Fibroblast of skin of left biceps (primary cell): ENCODE data around the gene KSR2.
"Not testable (repeated sequence)": the region's sequence is repeated elsewhere in the genome, so short reads cannot be mapped to it uniquely, and the experiment has no call there.

Experiments used
- DNase-seq, 2 experiments: peaks; one replicate each; pipeline ENCODE4 v3.0.0-alpha.2; 2013; ENCODE audit warnings: low read depth in 2 of 2

The KSR2 gene

DNA sequence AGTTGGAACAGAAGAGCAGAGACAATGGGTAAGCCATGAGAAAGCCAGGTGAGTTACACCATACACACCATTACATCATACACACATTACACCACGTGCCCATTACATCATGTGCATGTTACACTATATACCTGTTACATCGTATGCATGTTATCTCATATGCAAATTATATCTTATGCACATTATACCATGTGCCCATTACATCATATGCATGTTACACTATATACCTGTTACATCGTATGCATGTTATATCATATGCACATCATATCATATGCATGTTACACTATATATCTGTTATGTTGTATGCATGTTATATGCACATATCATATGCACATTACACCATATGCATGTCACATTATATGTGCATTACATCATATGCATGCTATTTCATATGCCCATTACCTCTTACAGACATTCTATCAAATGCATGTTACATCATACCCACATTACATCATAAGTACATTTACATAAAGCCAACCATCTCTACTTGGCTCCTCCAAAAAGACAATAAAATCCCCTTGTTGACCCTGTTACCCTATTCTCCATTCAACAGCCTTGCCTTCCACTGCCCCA, 207.2 kb downstream of the KSR2 start:
- no peak for DNase-seq

DNA sequence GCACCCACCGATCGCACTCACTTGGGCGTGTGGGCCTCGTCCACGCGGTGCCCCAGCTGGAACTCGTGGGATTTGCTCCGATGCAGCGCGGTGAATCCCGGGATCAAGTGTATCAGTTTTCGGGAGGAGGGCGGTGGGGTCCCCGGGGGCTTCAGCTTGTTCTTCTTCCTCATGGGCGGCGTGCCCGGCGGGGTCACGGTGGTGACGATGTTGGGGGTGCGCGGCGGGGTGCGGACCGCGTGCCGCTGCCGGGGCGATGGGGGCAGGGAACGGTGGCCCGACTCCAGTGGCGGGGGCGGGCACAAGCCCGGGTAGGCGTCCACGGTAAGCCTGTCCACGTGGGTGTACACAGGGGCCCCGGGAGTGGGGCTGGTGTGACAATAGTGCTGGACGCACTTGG, 207.8 kb downstream of the KSR2 start:
- DNase-seq: no peak

DNA sequence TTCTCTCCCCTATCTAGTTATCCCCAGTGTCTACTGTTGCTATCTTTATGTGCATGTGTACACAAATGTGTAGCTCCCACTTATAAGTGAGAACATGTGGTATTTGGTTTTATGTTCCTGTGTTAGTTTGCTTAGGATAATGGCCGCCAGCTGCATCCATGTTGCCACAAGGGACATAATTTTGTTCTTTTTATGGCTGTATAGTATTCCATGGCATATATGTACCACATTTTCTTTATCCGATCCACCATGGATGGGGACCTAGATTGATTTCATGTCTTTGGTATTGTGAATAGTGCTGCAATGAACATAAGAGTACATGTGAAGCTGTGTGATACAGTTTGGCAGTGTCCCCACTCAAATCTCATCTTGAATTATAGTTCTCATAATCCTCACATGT, 218.1 kb downstream of the KSR2 start:
- DNase-seq: no peak

DNA sequence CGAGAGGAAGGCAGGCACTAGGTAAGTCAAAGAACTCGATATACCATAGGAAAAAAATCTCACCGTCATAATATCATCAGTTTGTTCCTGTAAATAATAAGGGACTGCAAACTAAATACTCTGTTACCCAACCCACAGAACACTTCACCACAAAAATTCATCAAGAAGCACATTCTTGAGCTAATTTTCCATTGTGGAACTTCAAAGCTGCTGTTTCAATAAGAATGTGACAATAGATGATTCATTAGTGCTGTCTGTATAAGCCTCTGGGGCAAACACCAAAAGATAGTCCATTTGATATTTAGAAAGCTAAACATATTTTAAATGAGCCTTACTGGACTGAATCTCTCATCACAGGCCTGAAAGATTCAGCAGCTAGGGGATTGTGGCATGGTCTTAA, 219.4 kb downstream of the KSR2 start:
- no peak for DNase-seq

DNA sequence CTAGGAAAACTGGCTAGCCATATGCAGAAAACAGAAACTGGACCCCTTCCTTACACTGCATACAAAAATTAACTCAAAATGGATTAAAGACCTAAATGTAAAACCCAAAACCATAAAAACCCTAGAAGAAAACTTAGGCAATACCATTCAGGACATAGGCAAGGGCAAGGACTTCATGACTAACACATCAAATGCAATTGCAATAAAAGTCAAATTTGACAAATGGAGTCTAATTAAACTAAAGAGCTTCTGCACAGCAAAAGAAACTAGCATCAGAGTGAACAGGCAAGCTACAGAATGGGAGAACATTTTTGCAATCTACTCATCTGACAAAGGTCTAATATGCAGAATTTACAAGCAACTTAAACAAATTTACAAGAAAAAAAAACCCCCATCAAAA, 222.4 kb downstream of the KSR2 start:
- DNase-seq: not testable (repeated sequence)

DNA sequence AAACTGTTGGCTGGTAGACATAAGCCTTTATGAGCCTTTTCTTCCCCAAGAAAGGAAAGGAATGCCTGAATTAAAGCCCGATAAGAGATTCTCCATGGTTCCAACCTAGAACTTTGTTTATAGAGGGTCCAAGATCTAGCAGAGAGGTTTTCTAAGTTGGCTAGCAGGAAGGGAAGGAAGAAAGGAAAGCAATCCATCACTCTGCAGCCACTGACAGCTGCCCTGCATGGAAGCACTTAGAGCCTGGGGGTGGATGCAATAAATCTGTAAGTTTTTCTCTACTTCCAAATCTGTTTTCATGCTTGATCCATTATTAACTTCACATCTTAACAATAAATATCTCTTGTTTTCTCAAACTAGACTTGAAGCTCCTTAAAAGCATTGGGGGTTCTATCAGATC, 224.4 kb downstream of the KSR2 start:
- DNase-seq: no peak

DNA sequence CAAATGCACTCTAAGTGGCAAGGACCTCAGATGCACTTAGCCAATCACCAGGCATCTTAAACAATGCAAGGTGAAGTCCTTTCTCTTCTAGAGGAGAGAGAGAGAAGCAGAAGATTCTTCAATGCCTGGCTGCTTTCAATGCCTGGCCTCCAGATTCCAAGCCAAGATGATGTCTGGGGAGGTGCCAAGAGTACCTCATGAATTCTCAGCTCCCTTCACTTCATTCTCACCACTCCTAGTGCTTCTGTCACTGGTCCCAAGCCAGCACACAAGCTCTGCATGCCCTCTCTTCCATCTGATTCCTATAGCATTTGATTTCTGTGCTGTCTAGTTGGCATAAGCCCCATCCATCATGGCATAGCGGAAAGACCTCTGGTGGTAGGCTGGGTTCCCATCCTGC, 225.0 kb downstream of the KSR2 start:
- no peak for DNase-seq

DNA sequence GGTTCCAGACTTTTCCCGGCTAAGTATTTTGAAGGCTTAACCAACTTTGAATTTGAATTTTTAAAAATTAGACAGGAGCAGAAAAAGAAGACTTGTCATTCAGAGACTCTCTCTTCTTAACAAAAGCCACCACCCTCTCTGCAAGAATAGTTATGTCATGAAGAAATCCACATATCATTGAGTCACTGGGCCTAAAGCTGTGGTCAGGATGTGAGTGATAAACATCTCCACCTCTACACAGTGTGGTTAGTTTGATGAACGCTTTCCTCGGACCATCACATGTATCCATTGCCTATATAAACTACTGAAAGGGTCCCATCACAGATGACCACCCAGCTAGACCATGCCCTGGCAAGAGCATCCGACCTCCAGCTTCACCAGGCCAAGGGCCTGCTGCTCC, 226.1 kb downstream of the KSR2 start:
- no peak for DNase-seq

DNA sequence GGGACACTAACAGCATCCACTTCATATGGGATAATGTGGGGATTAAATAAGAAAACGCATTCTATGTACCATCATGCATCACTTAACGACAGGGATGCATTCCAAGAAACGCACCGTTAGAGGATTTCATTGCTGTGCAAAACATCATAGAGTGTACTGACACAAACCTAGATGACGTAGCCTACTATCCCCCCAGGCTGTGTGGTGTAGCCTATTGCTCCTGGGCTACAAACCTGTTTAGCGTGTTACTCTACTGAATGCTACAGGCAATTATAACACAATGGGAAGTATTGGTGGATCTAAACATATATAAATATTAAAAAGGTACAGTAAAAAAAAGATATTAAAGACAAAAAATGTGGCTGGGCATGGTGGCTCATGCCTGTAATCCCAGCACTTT, 230.6 kb downstream of the KSR2 start:
- no peak for DNase-seq

DNA sequence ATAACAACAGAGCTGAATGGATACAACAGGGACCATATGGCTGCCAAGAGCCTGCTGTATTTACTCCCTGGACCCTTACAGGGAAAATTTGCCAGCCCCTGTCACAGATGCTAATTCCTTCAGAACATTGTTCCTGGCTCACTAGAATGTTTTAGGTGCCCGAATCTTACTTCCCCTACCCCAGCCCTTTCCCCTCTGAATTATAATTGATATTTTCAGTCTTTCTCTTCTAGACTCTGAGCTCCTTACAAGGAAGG, 235.3 kb downstream of the KSR2 start:
- DNase-seq: no peak

DNA sequence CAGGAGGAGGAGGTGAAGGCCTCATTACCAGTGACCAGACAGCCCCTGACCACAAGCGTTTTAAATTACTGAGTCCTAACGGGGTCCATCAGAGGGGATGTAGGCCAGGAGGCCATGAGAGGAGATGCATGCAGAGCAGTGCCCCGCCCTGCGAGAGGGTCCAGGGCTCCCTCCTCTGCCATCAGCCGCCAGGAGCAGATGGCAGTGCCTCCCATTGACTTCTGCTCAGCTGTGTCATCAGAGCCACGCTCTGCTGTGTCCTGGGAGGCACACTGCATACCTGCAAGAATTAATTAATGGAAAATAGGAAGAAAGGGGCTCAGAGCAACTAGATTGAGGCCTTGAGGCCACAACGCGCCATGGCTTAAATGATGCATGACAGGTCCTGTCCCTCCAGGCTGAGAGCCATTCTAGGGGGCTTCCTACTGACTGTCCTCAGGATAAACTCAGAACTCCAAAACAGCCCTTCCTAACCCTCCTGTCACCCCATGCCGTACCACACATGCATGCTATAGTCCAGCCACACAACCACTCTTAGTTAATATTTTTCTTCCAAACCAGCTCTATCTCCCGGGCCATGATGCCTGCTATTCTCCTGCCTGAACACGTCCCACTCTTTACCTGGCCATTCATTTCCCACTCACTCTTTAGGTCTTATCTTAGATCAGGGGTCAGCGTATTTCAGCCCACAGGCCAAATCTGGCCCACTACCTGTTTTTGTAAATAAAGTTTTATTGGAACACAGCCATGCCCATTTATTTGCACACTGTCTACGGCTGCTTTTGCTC, 235.8 kb downstream of the KSR2 start:
- no peak for DNase-seq

DNA sequence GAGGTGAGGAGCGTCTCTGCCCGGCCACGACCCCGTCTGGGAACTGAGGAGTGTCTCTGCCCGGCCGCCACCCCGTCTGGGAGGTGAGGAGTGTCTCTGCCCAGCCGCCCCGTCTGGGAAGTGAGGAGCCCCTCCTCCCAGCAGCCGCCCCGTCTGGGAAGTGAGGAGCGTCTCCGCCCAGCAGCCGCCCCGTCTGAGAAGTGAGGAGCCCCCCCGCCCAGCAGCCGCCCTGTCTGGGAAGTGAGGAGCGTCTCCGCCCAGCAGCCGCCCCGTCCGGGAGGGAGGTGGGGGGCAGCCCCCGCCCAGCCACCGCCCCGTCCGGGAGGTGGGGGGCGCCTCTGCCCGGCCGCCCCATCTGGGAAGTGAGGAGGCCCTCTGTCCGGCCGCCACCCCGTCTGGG, 237.7 kb downstream of the KSR2 start:
- DNase-seq: not testable (repeated sequence)

DNA sequence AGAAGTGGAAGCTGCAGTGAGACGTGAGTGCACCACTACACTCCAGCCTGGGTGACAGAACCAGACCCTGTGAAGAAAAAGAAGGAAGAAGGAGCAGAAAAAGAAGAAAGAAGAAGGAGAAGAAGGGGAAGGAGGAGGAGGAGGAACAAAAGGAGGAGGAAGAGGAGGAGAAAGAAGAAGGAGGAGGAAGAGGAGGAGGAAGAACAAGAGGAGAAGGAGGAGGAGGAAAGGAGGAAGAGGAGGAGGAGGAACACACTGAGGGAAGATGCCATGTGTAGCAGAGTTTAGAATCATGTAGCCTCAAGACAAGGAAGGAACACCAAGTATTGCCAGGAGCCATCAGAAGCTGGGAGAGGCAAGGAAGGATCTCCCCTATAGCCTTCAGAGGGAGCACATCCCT, 241.5 kb downstream of the KSR2 start:
- no peak for DNase-seq

DNA sequence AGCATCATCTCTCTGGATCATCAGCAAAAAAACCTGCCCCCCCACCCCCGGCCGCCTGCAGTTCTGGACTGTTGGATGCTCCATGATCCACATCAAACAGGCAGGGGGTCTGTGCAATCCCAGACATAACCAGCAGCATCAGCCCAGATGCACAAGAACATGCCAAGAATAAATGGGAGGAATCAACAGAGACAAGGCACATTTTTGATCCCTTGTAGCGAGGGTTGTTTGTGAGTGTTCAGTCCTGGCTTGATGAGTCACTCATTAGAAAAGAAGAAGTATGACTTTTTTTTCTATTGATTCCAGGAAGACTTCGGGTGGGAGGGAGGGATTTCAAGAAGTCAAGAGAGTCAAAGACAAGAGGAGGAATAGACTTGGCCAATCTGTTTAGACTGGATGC, 244.2 kb downstream of the KSR2 start:
- peak; percentile 9 to 24 for DNase-seq

DNA sequence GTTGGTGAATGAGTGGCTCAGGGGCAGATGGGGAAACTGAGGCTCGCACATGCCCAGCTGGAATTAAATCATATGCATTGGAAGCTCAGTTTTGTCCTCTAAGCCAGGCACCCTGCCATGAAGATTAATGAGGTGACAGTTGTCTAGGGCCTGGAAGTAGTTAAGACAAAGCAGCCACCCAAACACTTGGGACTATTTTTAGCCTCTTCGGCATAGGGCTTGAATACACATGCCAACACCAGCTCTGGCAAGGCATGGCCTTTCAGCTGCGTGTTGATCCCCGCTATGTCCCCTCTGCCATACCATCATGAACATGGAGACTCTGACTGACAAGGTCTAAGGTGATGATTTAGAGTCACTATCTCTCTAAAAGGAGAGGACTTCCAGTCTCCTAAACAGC, 250.2 kb downstream of the KSR2 start:
- no peak for DNase-seq

DNA sequence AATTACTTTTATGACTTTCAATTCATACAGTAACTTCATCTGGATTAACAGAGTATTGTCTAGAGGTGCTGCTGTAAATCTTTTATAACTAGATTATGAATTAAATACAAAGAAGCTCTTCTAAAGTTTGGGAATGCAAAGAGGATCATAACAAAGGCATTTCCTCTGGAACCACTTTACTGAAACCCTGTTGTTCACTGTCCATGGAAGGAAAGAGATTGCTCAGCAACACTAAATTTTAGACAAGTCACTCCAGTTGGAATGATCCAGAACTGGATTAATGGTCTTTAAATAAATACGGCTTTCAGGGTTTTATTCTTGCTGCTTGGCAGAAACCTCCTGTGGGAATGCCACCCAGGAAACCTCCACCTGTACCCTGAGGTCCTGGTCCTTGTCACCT, 250.6 kb downstream of the KSR2 start:
- peak; percentile 15 to 28 for DNase-seq

DNA sequence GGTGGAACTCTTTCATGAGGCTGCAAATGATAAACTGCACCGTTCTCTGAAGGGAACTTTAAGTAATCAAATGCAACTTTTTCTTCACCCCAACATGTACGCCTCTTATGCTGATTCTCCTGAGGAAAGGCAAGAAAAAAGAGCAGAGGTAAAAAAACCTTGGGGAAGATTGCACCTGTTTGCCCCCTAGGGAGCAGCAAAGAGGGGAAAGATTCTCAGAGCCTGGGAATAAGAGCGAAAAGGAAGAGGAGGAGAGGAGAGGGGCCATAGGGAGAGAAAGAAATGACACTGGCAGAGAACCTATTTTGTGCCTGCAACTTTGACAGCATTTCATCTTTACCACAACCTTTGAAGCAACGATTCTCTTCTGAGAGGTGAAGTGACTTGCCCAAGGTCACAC, 254.6 kb downstream of the KSR2 start:
- DNase-seq: no peak

DNA sequence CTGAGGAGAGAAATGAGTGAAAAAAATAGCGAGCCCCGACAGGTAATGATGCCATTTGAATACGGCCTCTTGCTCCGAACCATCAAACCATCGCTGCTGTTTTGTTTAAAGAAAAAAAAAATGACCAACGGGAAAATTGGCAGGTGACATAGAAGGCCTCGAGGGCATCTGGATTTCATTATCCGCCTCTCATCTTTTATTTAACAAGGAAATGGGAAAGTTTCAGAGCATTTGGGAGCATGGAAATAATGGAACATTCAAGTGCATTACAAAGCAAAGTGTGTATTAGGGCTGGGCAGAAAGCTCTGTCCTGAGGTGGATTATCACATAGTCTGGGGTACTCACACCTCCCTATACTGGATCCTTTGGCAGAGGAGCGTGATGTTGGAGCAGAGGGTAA, 258.7 kb downstream of the KSR2 start:
- DNase-seq: no peak

DNA sequence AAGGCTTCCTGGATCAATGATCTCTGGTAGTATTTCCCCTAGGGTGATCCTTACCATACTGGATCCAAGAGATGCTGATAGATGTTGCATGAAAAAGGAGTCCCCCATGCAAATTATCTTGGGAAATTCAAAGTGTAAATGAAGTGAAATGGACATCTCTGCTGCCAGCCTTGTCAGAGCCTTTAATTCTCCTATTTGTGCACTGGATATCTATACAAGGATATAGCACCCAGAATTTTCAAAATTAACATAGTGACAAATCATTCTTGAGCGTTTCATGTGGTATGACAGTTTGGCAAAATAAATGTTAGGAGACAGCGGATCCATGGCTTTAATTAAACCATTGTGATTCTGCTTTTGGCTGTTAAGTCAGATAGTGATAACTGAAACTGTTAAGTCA, 260.9 kb downstream of the KSR2 start:
- DNase-seq: no peak

DNA sequence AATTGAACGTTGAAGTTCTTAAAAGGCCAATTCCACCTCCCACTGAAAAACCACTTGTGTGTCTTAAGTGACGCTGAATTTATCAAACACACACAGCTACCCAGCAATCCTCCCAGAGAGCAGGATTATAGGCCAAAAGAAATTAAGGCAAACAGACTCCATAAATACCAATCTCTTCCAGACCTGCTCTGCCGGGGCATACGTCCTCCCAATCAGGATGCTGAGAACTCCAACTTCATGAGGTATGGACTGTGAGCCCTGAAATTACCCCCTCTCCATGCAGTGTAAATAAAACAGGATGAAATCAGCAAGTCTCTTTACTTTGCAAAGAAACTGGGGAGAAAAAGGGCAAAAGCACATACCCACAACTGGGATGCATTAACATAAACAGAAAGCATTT, 265.2 kb downstream of the KSR2 start:
- DNase-seq: no peak

DNA sequence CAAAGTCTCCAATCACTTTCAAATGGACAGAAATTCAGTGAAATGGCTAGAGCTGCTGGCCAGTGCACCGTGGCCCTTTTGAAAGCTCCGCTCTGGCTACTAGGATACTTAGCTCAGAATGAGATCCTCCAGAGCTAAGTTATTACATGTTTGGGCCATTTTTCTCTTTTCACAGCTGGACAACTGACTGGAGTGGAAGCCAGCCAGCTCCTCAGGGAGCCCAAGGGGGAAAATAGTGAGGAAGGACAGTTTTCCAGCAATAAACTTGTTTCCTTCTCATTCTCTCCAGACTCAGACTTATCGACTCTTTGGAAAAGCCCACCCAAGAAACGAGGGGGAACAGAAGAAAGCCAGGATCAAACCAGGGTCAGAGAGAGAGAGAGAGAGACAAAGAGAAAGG, 266.0 kb downstream of the KSR2 start:
- no peak for DNase-seq

DNA sequence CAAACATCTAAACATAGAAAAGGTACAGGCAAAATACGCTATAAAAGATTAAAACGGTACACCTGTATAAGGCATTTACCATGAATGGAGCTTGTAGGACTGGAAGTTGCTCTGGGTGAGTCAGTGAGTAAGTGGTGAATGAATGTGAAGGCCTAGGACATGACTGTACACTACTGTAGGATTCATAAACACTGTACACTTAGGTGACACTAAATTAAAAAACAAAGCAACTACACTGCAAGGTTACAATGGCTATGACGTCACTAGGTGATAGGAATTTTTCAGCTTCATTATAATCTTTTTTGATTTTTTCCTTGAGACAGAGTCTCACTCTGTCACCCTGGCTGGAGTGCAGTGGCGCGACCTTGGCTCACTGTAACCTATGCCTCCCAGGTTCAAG, 269.2 kb downstream of the KSR2 start:
- DNase-seq: no peak

DNA sequence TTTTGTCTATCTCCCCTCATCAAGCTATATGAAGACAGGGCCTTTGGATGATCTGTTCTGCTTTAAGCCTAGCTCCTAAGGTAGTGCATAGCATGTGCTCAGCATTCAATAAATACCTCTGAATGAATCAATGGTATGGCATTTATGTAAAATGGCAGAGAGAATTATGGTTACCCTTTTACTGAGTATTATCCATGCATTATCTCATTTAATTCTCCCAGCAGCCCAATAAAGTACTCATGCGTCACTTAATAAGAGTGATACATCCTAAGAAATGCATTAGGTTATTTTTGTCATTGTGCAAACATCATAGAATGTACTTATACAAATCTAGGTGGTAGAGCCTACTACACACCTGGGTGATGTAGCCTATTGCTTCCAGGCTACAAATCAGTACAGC, 269.7 kb downstream of the KSR2 start:
- no peak for DNase-seq

DNA sequence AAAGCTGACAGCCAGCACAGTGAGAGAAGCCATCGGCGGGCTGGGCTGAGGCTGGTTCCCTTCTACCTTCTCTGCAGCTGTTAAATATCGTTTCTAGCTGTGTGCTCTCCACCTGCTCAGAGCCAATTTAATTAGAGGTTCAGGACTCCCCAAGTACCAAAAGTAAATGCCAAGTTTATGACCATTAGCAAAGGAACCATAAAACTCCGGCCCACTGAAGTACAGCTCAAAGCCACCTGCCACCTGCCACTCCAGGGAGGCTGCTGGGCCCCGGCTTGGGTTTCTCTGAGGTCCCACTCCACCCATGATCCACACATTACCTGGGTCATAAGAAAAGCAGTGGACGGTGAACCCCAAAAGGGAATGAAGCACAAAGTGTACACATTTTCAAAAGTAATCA, 272.8 kb downstream of the KSR2 start:
- DNase-seq: no peak
